NCI-H2196 (cell line): Measurements from ENCODE around the gene JUND.
A peak's percentile ranks its signal among the peaks of the same experiment; 100 is the strongest.

Experiments used
- DNase-seq: peaks from one replicate; lab custom pipeline; 2025; ENCODE audit not compliant: unreplicated experiment; lab: John Stamatoyannopoulos, UW

Gene JUND

DNA sequence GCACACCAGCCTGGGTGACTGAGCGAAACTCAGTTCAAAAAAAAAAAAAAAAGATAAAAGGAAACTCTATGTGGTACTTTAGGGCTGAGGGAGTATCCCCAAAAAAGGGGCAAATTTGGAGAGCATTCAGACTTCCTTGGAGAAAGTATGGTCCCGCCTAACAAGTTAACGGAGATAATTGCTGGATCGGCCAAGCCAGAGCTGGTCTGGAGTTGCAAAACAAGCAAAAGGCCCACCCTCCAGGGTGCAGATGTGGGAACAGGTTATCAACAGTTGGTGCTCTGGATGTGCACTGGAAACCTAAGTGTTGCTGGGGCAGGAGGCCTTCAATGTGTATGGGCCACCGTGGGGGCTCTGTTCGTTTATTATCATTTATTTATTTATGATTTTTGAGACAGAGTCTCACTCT is 10.0 kb downstream of the JUND start:
- DNase-seq: no peak

DNA sequence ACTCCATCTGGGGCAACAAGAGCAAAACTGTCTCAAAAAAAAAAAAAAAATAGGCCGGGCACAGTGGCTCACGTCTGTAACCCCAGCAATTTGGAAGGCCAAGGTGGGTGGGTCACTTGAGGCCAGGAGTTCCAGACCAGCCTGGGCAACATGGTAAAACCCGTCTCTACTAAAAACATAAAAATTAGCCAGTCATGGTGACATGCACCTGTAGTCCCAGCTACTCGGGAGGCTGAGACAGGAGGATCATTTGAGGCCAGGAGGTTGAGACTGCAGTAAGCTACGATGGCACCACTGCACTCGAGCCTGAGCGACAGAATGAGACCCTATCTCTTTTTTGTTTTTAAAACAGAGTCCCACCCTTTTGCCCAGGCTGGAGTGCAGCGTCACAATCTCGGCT is 11.1 kb downstream of the JUND start:
- no peak for DNase-seq

DNA sequence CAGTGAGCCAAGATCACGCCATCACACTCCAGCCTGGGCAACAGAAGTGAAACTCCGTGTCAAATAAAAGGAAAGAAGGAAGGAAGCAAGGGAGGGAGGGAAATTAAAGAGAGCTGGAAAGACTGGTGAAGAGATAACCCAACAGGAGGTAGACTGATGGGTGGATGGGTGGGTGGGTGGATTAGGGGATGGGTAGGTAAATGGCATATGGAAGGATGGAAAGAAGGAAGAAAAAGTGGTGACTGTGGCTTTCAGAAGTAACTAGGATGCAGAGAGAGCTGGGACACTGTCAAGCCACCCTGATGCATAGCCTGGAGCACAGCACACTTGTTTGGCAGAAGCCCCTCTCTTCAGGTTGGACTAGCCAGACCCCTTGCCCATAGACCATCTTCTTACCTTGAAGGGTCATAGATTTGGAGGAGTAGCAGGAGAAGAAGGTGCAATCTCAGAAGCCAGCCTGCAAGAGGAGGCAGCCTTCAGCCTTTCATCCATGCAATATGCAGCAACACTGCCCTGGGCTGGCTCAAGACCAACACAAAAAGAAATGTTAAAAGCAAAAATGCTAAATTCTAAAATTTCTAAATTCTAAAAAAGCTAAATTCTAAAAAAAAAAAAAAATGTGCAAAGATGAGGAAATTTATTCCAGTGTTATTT is 12.2 kb downstream of the JUND start:
- DNase-seq: no peak

DNA sequence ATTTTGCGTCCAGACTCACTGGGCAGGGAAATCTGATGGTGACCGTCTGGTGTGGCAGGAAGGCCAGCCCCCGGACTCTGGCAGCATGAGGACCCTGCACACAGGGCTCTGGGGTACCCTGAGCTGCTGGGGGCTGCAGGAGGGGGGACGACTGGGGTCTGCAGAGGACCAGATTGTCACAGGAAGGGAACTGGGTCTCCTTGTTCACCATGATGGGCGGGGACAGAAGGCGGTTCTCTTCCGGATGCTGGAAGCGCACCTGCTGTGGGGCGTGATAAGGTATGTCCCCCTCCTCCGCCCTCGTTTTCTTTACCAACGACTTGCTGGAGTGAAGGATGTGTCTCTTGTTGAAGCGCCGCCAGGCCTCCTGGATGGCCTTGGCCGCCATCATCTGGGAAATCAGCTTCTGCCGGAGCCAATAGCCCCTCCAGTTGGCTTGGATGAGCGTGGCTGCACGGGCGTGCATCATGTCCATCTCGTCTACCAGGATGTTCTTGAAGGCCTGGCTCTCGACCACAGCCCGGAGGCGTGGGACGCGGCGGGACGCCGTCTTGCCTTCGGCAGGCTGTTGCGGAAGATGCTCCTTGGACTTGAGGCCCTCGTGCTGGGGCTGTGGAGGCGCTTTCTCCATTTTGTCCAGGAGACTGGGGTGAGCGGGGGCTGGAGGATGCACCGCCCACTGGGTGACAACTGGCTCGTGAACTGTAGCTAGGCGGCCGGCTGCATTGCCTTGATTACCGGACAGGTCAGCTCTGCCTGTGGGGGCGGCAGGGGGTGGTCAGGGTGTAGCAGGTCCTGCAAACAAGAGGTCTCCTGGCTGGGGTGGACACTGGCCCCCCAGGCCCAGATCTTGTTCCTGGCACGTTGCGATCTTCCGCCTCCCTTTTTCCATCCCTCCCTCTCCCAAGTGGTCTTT is 14.4 kb downstream of the JUND start:
- no peak for DNase-seq

DNA sequence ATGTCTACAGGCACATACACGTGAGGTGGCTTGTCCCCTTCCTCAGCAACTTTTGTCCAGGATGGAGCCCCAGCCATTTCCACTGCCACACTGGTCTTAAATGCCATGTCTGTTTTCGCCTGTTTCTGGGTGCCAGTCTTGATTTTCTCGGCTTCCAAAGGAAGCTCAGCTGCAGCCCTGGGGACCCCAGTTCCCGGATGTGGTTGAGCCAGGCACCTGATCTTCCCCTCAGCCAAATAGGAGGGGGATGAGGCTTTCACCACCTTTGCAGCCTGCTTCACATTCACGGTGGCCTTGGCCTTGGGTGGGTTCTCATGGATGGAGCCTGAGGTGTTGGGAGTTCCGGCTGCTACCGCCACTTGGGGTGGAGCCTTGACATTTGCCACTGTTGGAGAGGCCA is 15.8 kb downstream of the JUND start:
- no peak for DNase-seq

DNA sequence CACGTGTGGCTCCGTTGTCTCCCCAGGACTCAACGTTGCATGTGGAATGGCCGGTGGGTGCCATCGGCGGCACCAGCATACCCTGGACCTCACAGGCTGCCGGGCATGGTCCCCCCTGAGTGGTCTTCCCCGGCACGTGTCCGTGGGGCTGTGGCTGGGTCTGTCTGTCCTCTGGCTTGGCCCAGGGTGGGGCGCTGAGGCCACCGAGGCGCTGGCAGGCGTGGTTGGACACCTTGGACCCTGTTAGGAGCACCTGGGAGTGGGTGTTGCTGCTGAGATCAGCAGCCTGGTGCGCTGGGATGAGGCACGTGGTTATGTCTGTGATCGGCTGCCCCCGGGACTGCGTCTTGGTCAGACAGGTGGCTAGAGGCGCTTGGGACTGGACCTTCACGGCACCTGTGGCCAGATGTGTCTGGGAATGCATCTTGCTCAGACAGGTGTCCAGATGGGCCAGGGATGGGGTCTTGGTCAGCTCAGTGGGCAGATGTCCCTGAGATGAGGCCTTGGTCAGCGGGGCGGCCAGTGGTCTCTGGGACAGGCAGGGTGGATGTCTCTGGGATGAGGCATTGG is 16.4 kb downstream of the JUND start:
- DNase-seq: no peak

DNA sequence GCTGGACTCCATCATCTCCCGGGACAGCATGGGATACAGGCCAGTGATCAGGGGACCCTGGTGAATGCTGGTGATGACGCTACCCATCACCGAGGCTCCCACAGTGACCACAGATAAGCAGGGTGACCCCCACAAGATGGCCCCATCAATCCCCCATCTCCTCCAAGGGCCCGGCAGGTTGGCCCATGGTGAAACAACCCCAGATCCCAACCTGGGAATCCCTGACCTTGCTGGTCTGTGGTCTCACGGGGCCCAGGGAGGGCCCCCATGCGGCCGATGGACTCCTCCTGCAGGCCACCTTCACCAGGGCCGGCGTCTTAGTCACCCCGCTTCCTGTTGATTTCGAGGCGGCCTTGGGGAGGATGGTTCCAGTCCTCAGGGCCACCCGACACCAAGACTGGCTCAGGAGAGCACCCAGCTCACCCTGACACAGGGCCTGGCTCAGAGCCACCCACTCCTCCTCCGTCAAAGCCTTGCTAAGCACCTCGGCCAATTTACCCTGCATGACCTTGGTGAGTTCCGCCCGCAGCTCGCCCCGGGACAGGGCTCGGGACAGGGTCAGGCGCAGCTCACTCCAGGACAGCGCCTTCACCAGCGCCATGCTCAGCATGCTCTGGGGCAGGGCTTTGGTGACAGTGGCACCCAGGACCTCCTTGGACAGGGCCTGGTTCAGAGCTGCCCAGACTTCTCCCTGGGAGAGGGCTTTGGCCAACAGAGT is 17.1 kb downstream of the JUND start:
- DNase-seq: no peak

DNA sequence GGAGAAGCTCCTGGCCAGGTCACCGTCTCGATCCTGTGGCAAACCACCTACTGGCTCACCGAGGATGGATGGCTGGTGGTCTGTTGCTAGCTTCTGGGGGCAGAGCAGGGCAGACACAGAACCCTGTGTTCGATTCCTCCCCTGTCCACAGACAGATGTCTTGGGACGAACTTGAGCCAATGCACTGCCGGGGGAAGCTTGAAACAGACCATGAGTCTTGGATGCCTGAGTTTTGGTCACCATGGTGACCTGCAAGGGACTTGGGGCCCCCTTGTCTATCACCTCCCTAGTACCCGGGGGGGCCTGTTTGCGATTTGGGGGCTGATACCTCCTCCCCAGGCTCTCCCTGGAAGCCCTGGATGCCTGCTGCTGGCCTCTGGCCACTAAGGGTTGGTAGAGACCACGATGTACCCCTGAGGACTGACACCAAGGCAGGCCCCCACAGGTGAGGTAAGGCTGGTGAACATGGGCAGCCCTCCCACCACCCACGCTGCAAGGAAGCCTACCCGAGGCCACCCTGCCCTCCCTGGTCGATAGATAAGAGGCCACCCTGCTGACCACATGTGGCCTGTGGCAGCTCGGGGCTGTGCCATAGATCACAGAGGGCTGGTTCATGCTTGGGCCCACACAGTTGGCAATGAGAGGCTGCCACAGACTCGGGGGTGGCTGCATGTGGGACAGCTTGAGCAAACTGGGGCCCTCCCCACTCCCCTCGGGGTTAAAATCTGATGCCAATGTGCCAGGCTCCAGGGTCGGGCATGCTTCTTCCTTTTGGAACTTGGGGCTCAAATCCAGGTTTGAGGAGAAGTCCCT is 17.9 kb downstream of the JUND start:
- no peak for DNase-seq

DNA sequence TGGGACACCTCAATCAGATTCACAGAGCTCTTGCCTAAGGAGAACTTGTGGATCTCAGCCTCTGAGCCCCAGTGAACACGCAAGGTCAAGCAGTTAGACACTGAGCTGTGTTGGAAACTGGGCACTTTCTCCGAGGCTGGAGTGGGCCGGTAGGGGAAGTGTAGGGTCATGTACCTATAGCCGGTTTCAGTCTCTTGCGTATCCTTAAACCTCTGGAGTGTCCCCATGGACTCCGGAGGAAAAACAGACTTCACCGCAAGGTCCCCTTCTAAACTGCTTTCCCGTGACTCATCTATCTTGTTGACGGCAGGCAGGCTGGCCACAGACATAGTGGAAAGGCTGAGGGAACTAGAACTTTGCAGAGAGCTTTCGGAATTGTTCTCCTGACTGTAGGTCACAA is 18.5 kb downstream of the JUND start:
- no peak for DNase-seq

DNA sequence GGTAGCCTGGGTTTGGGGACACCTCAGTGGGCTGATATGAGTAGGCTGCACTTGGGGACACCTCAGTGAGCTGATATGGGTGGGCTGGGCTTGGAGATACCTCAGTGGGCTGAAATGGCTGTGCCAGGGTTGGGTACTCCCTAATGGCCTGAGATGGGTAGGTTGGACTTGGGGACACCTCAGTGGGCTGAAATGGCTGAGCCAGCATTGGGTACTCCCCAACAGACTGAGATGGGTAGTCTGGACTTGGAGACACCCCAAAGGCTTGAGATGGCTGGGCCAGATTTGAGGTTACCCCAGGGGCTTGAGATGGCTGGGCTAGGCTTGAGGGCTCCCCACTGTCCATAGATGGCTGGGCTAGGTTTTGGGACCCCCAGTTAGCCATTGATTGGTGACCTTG is 19.3 kb downstream of the JUND start:
- no peak for DNase-seq

DNA sequence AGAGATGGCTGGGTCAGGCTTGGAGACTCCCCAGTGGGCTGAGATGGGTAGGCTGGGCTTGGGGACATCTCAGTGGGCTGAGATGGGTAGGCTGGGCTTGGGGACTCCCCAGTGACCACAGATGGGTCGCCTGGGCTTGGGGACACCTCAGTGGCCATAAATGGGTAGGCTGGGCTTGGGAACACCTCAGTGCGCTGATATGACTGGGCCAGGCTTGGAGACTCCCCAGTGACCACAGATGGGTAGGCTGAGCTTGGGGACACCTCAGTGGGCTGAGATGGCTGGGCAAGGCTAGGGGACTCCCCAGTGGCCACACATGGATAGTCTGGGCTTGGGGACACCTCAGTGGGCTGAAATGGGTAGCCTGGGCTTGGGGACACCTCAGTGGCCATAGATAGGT is 19.9 kb downstream of the JUND start:
- DNase-seq: no peak

DNA sequence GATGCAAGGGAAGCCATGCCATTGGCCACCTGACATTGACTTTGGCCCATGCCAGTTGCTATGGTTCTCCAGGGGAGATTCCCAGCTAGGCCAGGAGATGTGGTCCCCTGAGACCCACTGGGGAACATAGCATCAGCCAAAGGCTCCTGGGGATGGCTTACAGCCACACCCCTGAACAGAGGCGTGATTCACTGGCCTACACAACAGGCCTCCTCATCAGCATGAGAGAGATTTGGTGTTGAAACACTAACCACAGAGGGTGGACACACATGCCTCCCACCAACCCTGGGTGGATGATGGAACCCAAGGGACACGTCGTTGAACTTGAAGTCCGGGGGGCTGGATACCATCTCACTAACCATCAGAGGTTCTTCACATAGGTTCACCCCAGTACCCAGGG is 21.5 kb downstream of the JUND start:
- DNase-seq: no peak

DNA sequence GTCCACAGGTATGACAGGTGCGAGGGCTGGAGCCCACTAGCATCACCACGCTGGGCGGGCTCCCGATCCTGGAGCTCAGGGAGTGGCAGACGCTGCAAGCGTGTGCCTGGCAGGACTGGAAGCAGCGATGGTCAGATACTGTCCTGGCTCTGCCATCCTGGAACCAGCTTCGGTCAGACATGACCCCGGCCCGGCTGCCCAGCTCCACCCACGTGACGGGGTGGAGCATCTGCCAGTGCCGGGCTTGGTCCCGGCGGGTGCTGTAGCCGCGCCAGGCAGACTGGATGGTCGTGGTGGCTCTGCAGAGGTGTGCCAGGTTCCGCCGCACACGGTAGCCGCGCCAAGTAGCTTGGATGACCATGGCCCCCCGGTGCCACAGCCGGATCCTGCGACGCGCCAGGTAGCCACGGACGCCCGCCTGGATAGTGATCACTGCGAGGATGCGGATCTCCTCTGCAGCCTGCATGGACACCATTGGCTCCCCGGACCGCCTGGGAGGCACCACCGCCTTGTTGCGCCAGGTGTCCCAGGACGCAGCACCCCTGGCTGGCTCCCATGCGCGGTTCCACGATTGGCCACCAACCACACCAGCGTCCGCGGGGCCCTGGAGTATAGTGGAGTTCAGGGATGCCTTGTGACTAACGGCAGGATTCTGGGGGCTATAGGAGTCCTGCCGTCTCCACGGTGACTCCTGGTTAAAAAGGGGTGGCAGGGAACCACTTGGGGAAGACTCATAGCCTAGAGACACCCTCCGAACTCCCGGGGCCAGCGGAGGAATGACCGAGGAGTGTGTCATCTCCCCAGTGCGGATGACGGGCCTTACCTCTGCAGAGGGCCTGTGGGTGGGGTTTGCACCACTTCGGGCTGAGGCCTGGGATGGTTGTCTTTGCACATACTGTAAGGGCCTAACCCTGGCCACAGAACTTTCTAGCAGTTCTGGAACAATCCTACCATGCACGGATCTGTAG is 23.6 kb downstream of the JUND start:
- no peak for DNase-seq

DNA sequence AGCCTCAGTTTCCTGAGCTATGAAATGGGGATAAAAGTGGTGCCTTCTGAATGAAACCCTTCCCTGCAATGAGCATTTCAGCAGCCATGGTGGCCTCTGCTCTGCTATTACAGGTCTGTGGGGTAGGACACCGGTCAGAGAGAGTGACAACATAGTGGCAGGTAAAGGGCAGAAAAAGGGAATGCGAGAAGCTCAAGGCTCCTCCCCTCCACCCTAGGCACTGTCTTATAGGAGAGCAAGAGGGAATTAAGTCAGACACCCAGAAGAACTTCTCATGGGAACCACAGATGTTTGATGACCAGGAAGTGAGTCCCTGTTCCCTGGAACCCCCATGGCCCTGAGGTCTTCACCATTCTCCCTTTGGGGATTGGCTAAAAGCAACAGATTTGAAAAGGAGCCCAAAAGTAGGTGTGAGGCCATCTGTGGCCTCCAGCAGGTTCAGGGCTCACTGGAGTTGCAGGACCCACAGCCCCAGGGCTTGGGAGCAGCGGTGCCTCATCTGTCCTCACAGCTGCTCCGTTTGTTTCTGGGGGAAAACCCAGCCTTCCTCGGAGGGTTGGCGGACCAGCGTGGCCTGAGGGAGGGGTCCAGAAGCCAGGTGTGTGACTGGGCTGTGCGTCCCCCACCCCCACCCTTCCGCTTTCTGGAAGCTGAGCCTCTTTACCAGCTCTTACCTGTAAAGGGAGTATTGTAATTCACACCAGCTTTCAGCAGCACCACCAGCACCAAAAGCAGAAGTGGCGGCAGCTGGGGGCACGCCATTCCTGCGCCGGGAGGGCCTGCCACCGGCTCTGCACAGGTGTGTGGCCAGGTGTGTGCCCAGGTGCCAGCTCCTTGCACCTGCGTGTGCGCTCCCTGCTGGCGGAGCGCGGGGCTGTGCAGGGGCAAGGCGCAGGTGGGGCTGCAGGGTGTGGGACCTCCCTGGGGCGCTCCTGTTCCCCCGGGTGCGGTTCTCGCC is 26.6 kb downstream of the JUND start:
- DNase-seq: peak; percentile 59

DNA sequence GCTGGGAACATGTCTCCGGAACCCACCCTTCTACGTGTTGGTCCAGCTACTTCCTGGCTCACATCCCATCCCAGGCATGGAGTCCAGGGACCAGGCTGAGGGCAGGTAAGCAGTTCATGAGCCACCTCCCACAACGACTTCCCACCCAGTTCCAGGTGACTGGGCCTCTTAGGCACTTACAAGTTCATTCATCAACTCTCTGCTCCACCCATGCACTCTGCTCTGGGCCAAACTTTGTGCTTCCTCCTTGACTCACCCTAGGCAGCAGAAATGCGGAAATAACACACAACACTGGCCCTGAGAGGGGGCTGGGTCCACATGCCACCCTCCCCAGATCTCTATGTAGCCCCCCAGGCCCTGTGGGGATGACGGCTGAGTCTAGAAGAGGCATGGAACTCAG is 27.7 kb downstream of the JUND start:
- DNase-seq: no peak

DNA sequence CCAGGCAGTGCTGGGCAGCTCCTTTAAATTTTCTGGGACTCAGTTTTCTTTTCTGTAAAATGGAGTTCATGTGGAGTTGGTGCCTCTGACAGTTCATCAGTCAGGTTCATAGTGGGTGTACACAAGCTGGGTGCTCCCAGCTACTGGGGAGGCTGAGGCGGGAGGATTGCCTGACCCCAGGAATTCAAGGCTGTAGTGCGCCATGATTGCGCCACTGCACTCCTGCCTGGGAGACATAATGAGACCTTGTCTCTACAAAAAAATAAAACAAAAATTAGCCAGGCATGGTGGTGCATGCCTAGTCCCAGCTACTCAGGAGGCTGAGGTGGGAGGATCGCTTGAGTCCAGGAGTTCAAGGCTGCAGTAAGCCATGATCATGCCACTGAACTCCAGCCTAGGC is 28.3 kb downstream of the JUND start:
- DNase-seq: no peak

DNA sequence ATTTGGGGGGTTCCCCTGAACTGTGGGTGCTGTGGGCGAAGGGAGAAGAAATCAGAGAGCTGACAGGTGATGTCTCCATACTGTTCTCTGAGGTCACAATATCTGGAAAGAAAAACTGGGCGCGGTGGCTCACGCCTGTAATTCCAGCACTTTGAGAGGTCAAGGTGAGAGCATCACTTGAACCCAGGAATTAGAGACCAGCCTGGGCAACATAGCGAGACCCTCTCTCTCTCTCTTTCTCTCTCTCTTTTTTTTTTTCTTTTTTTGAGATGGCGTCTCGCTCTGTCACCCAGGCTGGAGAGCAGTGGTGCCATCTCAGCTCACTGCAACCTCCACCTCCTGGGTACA is 29.1 kb downstream of the JUND start:
- no peak for DNase-seq

DNA sequence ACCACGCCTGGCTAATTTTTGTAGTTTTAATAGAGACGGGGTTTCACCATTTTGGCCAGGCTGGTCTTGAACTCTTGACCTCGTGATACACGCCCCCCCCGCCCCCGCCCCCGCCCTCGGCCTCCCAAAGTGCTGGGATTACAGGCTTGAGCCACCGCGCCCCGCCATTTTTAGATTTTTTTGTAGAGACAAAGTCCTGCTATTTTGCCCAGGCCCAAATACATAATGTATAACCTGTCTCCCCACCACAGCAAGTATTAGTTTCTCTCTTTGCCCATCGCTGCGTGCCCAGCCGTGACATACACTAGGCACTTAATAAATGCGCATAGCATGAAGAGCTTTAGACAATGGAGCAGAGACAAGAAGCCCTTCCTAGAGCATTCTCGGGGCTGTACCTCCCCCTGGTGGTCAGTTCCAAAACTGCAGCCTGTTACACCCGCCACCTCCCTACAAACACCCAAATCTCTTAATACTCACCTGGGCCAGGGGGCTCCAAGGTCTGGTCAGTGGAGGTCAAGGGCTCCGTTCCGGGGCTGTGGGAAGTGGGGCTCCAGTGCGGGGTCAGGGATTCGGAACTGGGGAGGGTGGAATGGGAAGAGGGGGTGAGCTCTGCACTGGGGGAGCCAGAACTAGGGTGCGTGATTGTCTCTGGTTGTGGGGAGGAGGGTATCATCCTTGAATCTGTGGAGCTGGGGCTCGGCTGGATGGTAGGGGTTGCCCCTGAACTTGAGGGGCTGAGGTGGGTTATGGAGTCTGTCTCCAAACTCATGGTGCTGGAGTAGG is 29.6 kb downstream of the JUND start:
- peak; percentile 80 for DNase-seq
